ENCODE measurements around the gene GARNL3. TPM values are rescaled to one million over a fixed set of nuclear protein-coding genes. Genes with fewer than 3 reads are reported as not detected.

Gene GARNL3
- total and polyA plus RNA-seq, 2 of the 13 experiments (the other 11 are each of a cell fraction or from before 2014, with no cell fraction given): 3.9 to 11.0 TPM

DNA sequence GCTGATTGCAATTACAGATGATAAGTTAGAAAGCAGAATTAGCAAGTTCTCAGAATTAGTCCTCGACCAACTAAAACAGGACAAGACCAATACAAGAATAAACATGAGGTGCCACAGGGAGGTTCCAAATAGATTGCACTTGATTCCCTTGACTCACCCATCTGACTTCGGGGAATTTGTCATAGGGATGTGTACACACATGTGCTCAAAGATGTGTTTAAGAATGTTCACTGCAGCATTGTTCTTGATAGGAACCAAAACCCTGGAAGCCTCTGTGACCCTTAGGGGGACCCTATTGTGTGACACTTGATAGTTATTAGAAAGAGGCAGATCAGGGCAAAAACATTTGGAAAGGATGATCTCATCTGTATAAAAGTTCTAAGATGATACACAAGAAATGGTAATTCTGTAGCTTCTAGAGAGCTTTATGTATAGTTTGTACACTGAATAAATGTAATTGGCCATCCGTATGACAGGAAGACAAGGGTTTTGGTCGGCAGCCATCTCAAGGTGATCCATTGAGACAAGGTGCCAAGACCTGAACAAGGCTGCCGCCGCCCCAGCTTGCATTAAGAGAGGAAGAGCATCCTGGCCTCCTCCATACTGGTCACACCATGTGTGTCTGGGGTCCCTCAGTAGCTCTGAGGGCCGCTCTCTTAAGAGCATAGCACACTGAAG lies 48.2 kb upstream of the GARNL3 start:
- intact Hi-C loops (cut with micrococcal nuclease; ENCODE audit: unreplicated experiment) (no loop called here), in situ Hi-C loops (cut with HindIII; ENCODE audit: extremely low pct_ligation_motif_present, low pct_unique_long_range_greater_than_20kb) (no loop called here)
- ATAC-seq (no peak), FAIRE-seq (no peak), DNase-seq (ENCODE audit: low spot score) (no peak)
- Histone ChIP-seq H3K27ac (ENCODE audit: extremely low read length, insufficient read depth, low read length) (no peak overlapping the region), H3K9ac (ENCODE audit: insufficient read depth, low read depth, low read length) (no peak overlapping the region), H3K79me2 (ENCODE audit: insufficient read depth, low read length) (no peaks in the 10 kb centered on the region), H3K9me3 (ENCODE audit: low read length) (no peaks in the 10 kb centered on the region), H4K20me1 (ENCODE audit: insufficient read depth, low read length) (no peaks in the 10 kb centered on the region), H3K27me3 (ENCODE audit: control insufficient read depth in 1 of 2, insufficient read depth in 2 of 2, low read length in 2 of 2) (no peaks in the 10 kb centered on the region; a peak in 1 of 5 replicates), H3K36me3 (replicated peaks in 1 of 2; ENCODE audit: control insufficient read depth in 1 of 2, insufficient read depth in 2 of 2, low read length in 2 of 2) (no peaks in the 10 kb centered on the region), H3K4me1 (ENCODE audit: insufficient read depth, low read length) (peaks cover 7% of the 10 kb centered on the region), H2AFZ (ENCODE audit: low read length) (no peak overlapping the region), H3K4me2 (ENCODE audit: low read depth, low read length) (no peak overlapping the region), H3K4me3 (replicated peaks in 1 of 3; ENCODE audit: insufficient read depth in 1 of 3, low read depth in 2 of 3, low read length in 3 of 3) (no peak overlapping the region)
- ChIA-PET CTCF (ENCODE audit: low intra/inter-chr PET ratio, low total read pairs) (no interaction called here), POLR2A (no interaction called here)
- BruUV-seq (replicated peaks): no TSS peak
- 78% methylated on average over 7 of the region's 7 CpGs for WGBS (ENCODE audit: low lambda C conversion rate)
- TF ChIP-seq TEAD3 (CRISPR knock-in tag; optimal IDR thresholded peaks at IDR 0.05; ENCODE audit: borderline replicate concordance) (no peak), TOE1 (CRISPR knock-in tag; IDR thresholded peaks at IDR 0.05) (no peak), ZNF143 (CRISPR knock-in tag; IDR thresholded peaks at IDR 0.05) (no peak), ZNF652 (CRISPR knock-in tag; IDR thresholded peaks at IDR 0.05; ENCODE audit: borderline replicate concordance, low read depth) (no peak), ATF7-NPFF (CRISPR knock-in tag; IDR thresholded peaks at IDR 0.05; ENCODE audit: low read depth) (no peak), SATB2 (CRISPR knock-in tag; IDR thresholded peaks at IDR 0.05) (no peak), CEBPB (IDR thresholded peaks at IDR 0.05; ENCODE audit: borderline replicate concordance, low read depth, low read length) (no peak), REL (CRISPR knock-in tag; conservative IDR thresholded peaks at IDR 0.05) (no peak), SUZ12 (IDR thresholded peaks at IDR 0.05; ENCODE audit: low read depth, low read length) (no peak), JARID2 (CRISPR knock-in tag; IDR thresholded peaks at IDR 0.05; ENCODE audit: insufficient replicate concordance) (no peak)
- TF ChIP-seq, protein P1, sequence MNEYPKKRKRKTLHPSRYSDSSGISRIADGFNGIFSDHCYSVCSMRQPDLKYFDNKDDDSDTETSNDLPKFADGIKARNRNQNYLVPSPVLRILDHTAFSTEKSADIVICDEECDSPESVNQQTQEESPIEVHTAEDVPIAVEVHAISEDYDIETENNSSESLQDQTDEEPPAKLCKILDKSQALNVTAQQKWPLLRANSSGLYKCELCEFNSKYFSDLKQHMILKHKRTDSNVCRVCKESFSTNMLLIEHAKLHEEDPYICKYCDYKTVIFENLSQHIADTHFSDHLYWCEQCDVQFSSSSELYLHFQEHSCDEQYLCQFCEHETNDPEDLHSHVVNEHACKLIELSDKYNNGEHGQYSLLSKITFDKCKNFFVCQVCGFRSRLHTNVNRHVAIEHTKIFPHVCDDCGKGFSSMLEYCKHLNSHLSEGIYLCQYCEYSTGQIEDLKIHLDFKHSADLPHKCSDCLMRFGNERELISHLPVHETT (CRISPR knock-in tag; conservative IDR thresholded peaks at IDR 0.05): no peak
- TF ChIP-seq, protein P2, sequence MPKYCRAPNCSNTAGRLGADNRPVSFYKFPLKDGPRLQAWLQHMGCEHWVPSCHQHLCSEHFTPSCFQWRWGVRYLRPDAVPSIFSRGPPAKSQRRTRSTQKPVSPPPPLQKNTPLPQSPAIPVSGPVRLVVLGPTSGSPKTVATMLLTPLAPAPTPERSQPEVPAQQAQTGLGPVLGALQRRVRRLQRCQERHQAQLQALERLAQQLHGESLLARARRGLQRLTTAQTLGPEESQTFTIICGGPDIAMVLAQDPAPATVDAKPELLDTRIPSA (CRISPR knock-in tag; IDR thresholded peaks at IDR 0.05; ENCODE audit: borderline replicate concordance): no peak
- TF ChIP-seq, protein P3, sequence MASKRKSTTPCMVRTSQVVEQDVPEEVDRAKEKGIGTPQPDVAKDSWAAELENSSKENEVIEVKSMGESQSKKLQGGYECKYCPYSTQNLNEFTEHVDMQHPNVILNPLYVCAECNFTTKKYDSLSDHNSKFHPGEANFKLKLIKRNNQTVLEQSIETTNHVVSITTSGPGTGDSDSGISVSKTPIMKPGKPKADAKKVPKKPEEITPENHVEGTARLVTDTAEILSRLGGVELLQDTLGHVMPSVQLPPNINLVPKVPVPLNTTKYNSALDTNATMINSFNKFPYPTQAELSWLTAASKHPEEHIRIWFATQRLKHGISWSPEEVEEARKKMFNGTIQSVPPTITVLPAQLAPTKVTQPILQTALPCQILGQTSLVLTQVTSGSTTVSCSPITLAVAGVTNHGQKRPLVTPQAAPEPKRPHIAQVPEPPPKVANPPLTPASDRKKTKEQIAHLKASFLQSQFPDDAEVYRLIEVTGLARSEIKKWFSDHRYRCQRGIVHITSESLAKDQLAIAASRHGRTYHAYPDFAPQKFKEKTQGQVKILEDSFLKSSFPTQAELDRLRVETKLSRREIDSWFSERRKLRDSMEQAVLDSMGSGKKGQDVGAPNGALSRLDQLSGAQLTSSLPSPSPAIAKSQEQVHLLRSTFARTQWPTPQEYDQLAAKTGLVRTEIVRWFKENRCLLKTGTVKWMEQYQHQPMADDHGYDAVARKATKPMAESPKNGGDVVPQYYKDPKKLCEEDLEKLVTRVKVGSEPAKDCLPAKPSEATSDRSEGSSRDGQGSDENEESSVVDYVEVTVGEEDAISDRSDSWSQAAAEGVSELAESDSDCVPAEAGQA (IDR thresholded peaks at IDR 0.05; ENCODE audit: low read depth): no peak
- TF ChIP-seq, protein P3 (CRISPR knock-in tag; IDR thresholded peaks at IDR 0.05; ENCODE audit: borderline replicate concordance): no peak
- TF ChIP-seq, protein P4, sequence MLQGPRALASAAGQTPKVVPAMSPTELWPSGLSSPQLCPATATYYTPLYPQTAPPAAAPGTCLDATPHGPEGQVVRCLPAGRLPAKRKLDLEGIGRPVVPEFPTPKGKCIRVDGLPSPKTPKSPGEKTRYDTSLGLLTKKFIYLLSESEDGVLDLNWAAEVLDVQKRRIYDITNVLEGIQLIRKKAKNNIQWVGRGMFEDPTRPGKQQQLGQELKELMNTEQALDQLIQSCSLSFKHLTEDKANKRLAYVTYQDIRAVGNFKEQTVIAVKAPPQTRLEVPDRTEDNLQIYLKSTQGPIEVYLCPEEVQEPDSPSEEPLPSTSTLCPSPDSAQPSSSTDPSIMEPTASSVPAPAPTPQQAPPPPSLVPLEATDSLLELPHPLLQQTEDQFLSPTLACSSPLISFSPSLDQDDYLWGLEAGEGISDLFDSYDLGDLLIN (CRISPR knock-in tag; IDR thresholded peaks at IDR 0.05; ENCODE audit: borderline replicate concordance): no peak
